K562 (cell line): ENCODE data around the gene GNG7. TPM values are rescaled to one million over a fixed set of nuclear protein-coding genes. Genes with fewer than 3 reads are reported as not detected.

Experiments used
- ATAC-seq: fragments of 200-7000 bp; cut with Tn5 transposase; 3 replicates; pipeline ENCODE4 v1.9.1; 2020; ENCODE audit warnings: moderate library complexity
- BruUV-seq: library from RNA; stranded (reverse); fragments of 400-500 nt; replicated peaks from 2 replicates; lab custom pipeline; 2021; lab: Mats Ljungman, UMichigan
- CTCF ChIA-PET: fragments of 300-600 bp; formaldehyde crosslinking; extraction: SDS; loops from one replicate; lab custom pipeline; 2021; ENCODE audit warnings: low intra/inter-chr PET ratio; lab: Yijun Ruan, JAX
- POLR2A ChIA-PET: fragments of 300-600, 350-650 bp; sonication (Branson Sonifier 250); formaldehyde crosslinking; extraction: SDS; loops from one replicate; lab custom pipeline; 2021; ENCODE audit warnings: antibody characterized with exemption, inconsistent platforms; lab: Yijun Ruan, JAX
- DNase-seq, 4 experiments: peaks; one replicate each; pipeline versions ENCODE4 v3.0.0 to v3.0.0-alpha.2; 2011 to 2018; ENCODE audit warnings: low spot score in 3 of 4, mixed read lengths in 3 of 4; ENCODE audit errors: extremely low read depth in 1 of 4
- FAIRE-seq: peaks from 2 replicates; lab custom pipeline; 2011; peaks lifted over from hg19 to GRCh38; lab: Jason Lieb, UNC
- H2AFZ ChIP-seq: 2 replicates; pipeline ENCODE4 v1.6.0; 2011; ENCODE audit warnings: low read depth, low read length, control low read depth, inconsistent platforms
- H3K27ac ChIP-seq: fragments of 200-600 bp; 3 replicates; pipeline ENCODE4 v1.8.0; 2011; ENCODE audit warnings: low read depth, mild to moderate bottlenecking, control low read depth, inconsistent platforms, low read length, moderate library complexity, mixed read lengths; ENCODE audit errors: extremely low read depth
- H3K27me3 ChIP-seq, 2 experiments: fragments of 300-600 bp in 1 of 2; 2 replicates in 1 of 2; 3 replicates in 1 of 2; pipeline versions ENCODE4 v1.6.0 to v1.8.0; 2011; ENCODE audit warnings: inconsistent platforms in 2 of 2, low read length in 2 of 2, mild to moderate bottlenecking in 1 of 2, mixed read lengths in 1 of 2, moderate library complexity in 1 of 2; ENCODE audit not compliant: control insufficient read depth in 2 of 2, insufficient read depth in 2 of 2
- H3K36me3 ChIP-seq: fragments of 300-600 bp; 3 replicates; pipeline ENCODE4 v1.8.0; 2011; ENCODE audit warnings: mild to moderate bottlenecking, low read length, inconsistent platforms; ENCODE audit not compliant: control insufficient read depth, insufficient read depth
- H3K4me1 ChIP-seq, 2 experiments: fragments of 200-600 bp in 1 of 2; replicated peaks in 1 of 2; 2 replicates in 1 of 2; 3 replicates in 1 of 2; pipeline versions ENCODE4 v1.5.1 to v1.8.0; 2011; ENCODE audit warnings: inconsistent platforms in 2 of 2, low read length in 2 of 2, mild to moderate bottlenecking in 1 of 2, mixed read lengths in 1 of 2, moderate library complexity in 1 of 2; ENCODE audit not compliant: control insufficient read depth in 2 of 2, insufficient read depth in 2 of 2
- H3K4me2 ChIP-seq: 2 replicates; pipeline ENCODE4 v1.6.1; 2011; ENCODE audit warnings: low read length, control low read depth, inconsistent platforms, mixed read lengths; ENCODE audit not compliant: insufficient read depth
- H3K4me3 ChIP-seq: fragments of 200-600 bp; sonication (generic), shearing (Covaris generic); 2 replicates; pipeline ENCODE4 v1.5.1; 2016; ENCODE audit warnings: control low read depth, inconsistent platforms
- H3K79me2 ChIP-seq: fragments of 200-600 bp; 3 replicates; pipeline ENCODE4 v1.8.0; 2011; ENCODE audit warnings: low read length, inconsistent platforms; ENCODE audit not compliant: control insufficient read depth, insufficient read depth
- H3K9ac ChIP-seq, 2 experiments: 2 replicates each; pipeline versions ENCODE4 v1.6.0 to v1.6.1; 2011; ENCODE audit warnings: low read depth in 2 of 2, low read length in 2 of 2, control low read depth in 1 of 2, inconsistent platforms in 1 of 2, mild to moderate bottlenecking in 1 of 2, mixed read lengths in 1 of 2; ENCODE audit not compliant: insufficient read depth in 1 of 2
- H3K9me1 ChIP-seq: one replicate; pipeline ENCODE4 v1.6.0; 2011; ENCODE audit warnings: inconsistent platforms, mild to moderate bottlenecking, low read length, moderate library complexity; ENCODE audit not compliant: control insufficient read depth, insufficient read depth
- H3K9me3 ChIP-seq: replicated peaks from 2 replicates; pipeline ENCODE4 v1.5.1; 2011; ENCODE audit warnings: low read depth, low read length, inconsistent platforms; ENCODE audit not compliant: control insufficient read depth, insufficient read depth
- H4K20me1 ChIP-seq: replicated peaks from 2 replicates; pipeline ENCODE4 v1.6.1; 2011; ENCODE audit warnings: low read length, inconsistent platforms, mixed read lengths; ENCODE audit not compliant: control insufficient read depth, insufficient read depth
- C11orf30 ChIP-seq: fragments of 450-650 bp; IDR thresholded peaks from 2 replicates; pipeline ENCODE4 v1.6.1; 2016; ENCODE audit warnings: low read depth, mild to moderate bottlenecking
- FOXJ2 ChIP-seq: fragments of 200-800 bp; sonication (Bioruptor generic); IDR thresholded peaks from 2 replicates; pipeline ENCODE4 v1.6.1; 2016; ENCODE audit warnings: missing genetic modification characterization, missing compliant biosample characterization
- WGBS: fragments of 100-300 bp; shearing (Covaris generic); methylation state at CpG from one replicate; pipeline ENCODE4 v1.1.6; 2016; ENCODE audit warnings: low coverage, mixed read lengths; ENCODE audit not compliant: insufficient coverage; ENCODE audit errors: missing lambda C conversion rate; 5-methylcytosine and 5-hydroxymethylcytosine counted together
- in situ Hi-C: fragments of 300-500 bp; cut with MboI; formaldehyde crosslinking; loops from 4 replicates; pipeline ENCODE4 v1.15.0; 2018; ENCODE audit warnings: inconsistent platforms, mixed read lengths
- intact Hi-C: fragments of 100-400 bp; cut with micrococcal nuclease; formaldehyde crosslinking; loops from 2 replicates; pipeline ENCODE4 v1.14.2; 2022
- polyA plus RNA-seq, 8 experiments: library from polyadenylated mRNA; depleted of rRNA in 4 of 8; stranded (reverse) in 5 of 8; unstranded in 3 of 8; fragments of >200 nt; fragmentation: Nextera tagmentation in 2 of 8; fragmentation: Illumina TruSeq in 1 of 8; extraction: Ambion mirVana in 2 of 8; extraction: Trizol in 1 of 8; gene quantifications; 2 replicates each; pipeline versions ENCODE4 v1.2.1 to v1.2.3, GENCODE V29; 2011 to 2014; ENCODE audit warnings: inconsistent platforms in 1 of 8, missing spikeins in 1 of 8
- total RNA-seq, 7 experiments: library from RNA; depleted of rRNA in 6 of 7; stranded (reverse); fragments of >200 nt in 6 of 7; fragmentation: Illumina TruSeq in 2 of 7; extraction: Trizol in 2 of 7; gene quantifications; 2 replicates each; pipeline versions ENCODE4 v1.2.1 to v1.2.3, GENCODE V29; 2011 to 2021; ENCODE audit warnings: low replicate concordance in 1 of 7
- TF ChIP-seq, protein P1 (sequence below), 2 experiments: IDR thresholded peaks; 2 replicates each; pipeline ENCODE4 v1.6.1; 2011; ENCODE audit warnings: borderline replicate concordance in 1 of 2, control low read depth in 1 of 2, low read depth in 1 of 2, low read length in 1 of 2, mild to moderate bottlenecking in 1 of 2, mixed read lengths in 1 of 2, moderate library complexity in 1 of 2; ENCODE audit not compliant: insufficient read depth in 1 of 2, insufficient read length in 1 of 2, poor library complexity in 1 of 2, severe bottlenecking in 1 of 2; ENCODE audit errors: extremely low read depth in 1 of 2
- TF ChIP-seq, protein P2 (sequence below), 2 experiments: fragments of 150-350 bp in 1 of 2; IDR thresholded peaks; 2 replicates each; pipeline ENCODE4 v1.6.1; 2012 to 2016; ENCODE audit warnings: low read depth in 2 of 2, low read length in 2 of 2, mild to moderate bottlenecking in 1 of 2, moderate library complexity in 1 of 2

Gene GNG7
- total and polyA plus RNA-seq, 9 of the 15 experiments (the other 6 are each of a cell fraction or from before 2014, with no cell fraction given) = 0.01 to 0.20 (median 0.06) TPM; not detected in 1

DNA sequence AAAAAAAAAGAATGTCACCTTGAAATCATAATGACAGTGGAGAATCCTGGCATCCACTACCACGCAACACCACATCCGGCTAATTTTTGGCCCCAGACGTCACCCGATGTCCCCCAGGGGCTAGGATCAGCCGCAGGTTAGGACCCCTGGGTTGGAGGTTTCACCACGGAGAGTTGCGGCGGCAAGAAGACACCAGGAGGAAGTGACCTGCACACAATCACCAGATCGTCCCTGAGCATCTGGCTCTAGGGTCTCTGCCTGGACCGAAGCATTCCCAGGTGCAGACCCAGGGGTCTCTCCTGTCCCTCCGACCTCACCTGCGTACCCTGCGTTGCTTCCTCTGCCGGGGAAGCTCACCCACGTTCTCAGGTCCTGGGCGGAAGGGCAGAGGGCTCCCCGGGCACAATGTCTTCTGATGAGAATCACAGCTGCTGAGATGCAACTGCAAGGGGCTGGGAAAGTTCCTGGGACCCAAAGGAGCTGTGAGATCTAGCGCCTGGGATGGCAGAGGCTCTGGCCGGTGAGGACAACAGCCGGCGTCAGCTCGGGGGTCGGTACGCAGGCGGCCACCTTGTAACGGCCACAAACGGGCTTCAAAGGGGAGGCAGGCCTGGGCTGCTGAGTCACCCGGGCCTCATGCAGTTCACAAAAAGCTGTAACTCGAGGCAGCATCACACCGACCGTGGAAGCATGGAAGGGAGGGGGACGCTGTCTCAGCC lies 115.3 kb downstream of the GNG7 start:
- intact Hi-C loops (no loop called here), in situ Hi-C loops (no loop called here)
- Histone ChIP-seq H2AFZ (no peak overlapping the region), H3K27ac (no peak overlapping the region), H3K79me2 (no peaks in the 10 kb centered on the region), H4K20me1 (no peaks in the 10 kb centered on the region), H3K9me1 (no peaks in the 10 kb centered on the region), H3K4me2 (no peak overlapping the region), H3K27me3 (peaks cover 24 to 36% of the 10 kb centered on the region in 2 experiments), H3K4me3 (no peak overlapping the region), H3K36me3 (no peaks in the 10 kb centered on the region), H3K9ac (peak overlapping the region in 1 of 2 experiments; percentile 64; a peak in 2 of 4 replicates), H3K9me3 (no peaks in the 10 kb centered on the region), H3K4me1 (peaks cover 0 to 10% of the 10 kb centered on the region in 2 experiments; a peak in 2 of 5 replicates)
- no peak for DNase-seq
- no peak for ATAC-seq
- ChIA-PET CTCF (no interaction called here), POLR2A (interaction anchor here (0.5 to 2.0 kb wide), 4 partner anchors 8 to 111 kb away, joined by 3 to 6 read pairs (median 3); partner anchors contain the start of gene GADD45B)
- 4% methylated on average over 31 of the region's 32 CpGs for WGBS
- no peak for FAIRE-seq
- no TSS peak for BruUV-seq
- TF ChIP-seq FOXJ2 = no peak
- peak; percentile 19; the same call in 1 of the 2 replicates for TF ChIP-seq C11orf30
- TF ChIP-seq, protein P1, sequence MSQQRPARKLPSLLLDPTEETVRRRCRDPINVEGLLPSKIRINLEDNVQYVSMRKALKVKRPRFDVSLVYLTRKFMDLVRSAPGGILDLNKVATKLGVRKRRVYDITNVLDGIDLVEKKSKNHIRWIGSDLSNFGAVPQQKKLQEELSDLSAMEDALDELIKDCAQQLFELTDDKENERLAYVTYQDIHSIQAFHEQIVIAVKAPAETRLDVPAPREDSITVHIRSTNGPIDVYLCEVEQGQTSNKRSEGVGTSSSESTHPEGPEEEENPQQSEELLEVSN (IDR thresholded peaks at IDR 0.05; ENCODE audit: borderline replicate concordance in 1 of 2, extremely low read depth in 1 of 2, insufficient read depth in 1 of 2, insufficient read length in 1 of 2, low read depth in 1 of 2, low read length in 1 of 2, poor library complexity in 1 of 2, severe bottlenecking in 1 of 2) = peak in 1 of 2 experiments; percentile 72
- TF ChIP-seq, protein P2, sequence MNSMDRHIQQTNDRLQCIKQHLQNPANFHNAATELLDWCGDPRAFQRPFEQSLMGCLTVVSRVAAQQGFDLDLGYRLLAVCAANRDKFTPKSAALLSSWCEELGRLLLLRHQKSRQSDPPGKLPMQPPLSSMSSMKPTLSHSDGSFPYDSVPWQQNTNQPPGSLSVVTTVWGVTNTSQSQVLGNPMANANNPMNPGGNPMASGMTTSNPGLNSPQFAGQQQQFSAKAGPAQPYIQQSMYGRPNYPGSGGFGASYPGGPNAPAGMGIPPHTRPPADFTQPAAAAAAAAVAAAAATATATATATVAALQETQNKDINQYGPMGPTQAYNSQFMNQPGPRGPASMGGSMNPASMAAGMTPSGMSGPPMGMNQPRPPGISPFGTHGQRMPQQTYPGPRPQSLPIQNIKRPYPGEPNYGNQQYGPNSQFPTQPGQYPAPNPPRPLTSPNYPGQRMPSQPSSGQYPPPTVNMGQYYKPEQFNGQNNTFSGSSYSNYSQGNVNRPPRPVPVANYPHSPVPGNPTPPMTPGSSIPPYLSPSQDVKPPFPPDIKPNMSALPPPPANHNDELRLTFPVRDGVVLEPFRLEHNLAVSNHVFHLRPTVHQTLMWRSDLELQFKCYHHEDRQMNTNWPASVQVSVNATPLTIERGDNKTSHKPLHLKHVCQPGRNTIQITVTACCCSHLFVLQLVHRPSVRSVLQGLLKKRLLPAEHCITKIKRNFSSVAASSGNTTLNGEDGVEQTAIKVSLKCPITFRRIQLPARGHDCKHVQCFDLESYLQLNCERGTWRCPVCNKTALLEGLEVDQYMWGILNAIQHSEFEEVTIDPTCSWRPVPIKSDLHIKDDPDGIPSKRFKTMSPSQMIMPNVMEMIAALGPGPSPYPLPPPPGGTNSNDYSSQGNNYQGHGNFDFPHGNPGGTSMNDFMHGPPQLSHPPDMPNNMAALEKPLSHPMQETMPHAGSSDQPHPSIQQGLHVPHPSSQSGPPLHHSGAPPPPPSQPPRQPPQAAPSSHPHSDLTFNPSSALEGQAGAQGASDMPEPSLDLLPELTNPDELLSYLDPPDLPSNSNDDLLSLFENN (IDR thresholded peaks at IDR 0.05; ENCODE audit: low read depth in 2 of 2, low read length in 2 of 2) = no peak
